ENCODE measurements around the gene NRCAM.

Gene NRCAM

GRCh38 chr7:108248418-108248817 is 207.8 kb downstream of the NRCAM start:
- Histone ChIP-seq H3K27ac (ENCODE audit: low read depth, low read length) (no peak overlapping the region), H3K36me3 (ENCODE audit: insufficient read depth, low read length) (no peaks in the 10 kb centered on the region), H3K79me2 (ENCODE audit: control insufficient read depth, insufficient read depth, low read length, unreplicated experiment) (peaks cover 2% of the 10 kb centered on the region), H3K4me3 (ENCODE audit: low read depth, low read length) (no peak overlapping the region), H3K4me1 (ENCODE audit: control insufficient read depth, insufficient read depth, low read length, unreplicated experiment) (peaks cover 43% of the 10 kb centered on the region), H3K27me3 (ENCODE audit: insufficient read depth, low read length) (no peaks in the 10 kb centered on the region), H2AFZ (ENCODE audit: low read length, unreplicated experiment) (no peak overlapping the region)

- Histone ChIP-seq H3K36me3 (ENCODE audit: insufficient read depth, low read length) (no peaks in the 10 kb centered on the region), H3K4me3 (ENCODE audit: low read depth, low read length) (no peak overlapping the region), H3K79me2 (ENCODE audit: control insufficient read depth, insufficient read depth, low read length, unreplicated experiment) (peaks cover 2% of the 10 kb centered on the region), H3K27ac (ENCODE audit: low read depth, low read length) (peak overlapping the region; percentile 43), H2AFZ (ENCODE audit: low read length, unreplicated experiment) (peak overlapping the region; percentile 52), H3K27me3 (ENCODE audit: insufficient read depth, low read length) (no peaks in the 10 kb centered on the region), H3K4me1 (ENCODE audit: control insufficient read depth, insufficient read depth, low read length, unreplicated experiment) (peaks cover 41% of the 10 kb centered on the region)
Measured at GRCh38 chr7:108247614-108248013, 208.6 kb downstream of the NRCAM start.

- H3K4me3 ChIP-seq (ENCODE audit: low read depth, low read length) = peak overlapping the region; percentile 60
- no peaks in the 10 kb centered on the region for H3K27me3 ChIP-seq (ENCODE audit: insufficient read depth, low read length)
- peaks cover 41% of the 10 kb centered on the region for H3K4me1 ChIP-seq (ENCODE audit: control insufficient read depth, insufficient read depth, low read length, unreplicated experiment)
- H3K79me2 ChIP-seq (ENCODE audit: control insufficient read depth, insufficient read depth, low read length, unreplicated experiment) = peaks cover 2% of the 10 kb centered on the region
- peak overlapping the region; percentile 30 for H2AFZ ChIP-seq (ENCODE audit: low read length, unreplicated experiment)
- H3K27ac ChIP-seq (ENCODE audit: low read depth, low read length) = peak overlapping the region; percentile 98
- H3K36me3 ChIP-seq (ENCODE audit: insufficient read depth, low read length) = no peaks in the 10 kb centered on the region
Measured at GRCh38 chr7:108246227-108246837, 209.9 kb downstream of the NRCAM start.

- Histone ChIP-seq H3K79me2 (ENCODE audit: control insufficient read depth, insufficient read depth, low read length, unreplicated experiment) (peaks cover 2% of the 10 kb centered on the region), H2AFZ (ENCODE audit: low read length, unreplicated experiment) (peak overlapping the region; percentile 30), H3K4me3 (ENCODE audit: low read depth, low read length) (peak overlapping the region; percentile 60), H3K27me3 (ENCODE audit: insufficient read depth, low read length) (no peaks in the 10 kb centered on the region), H3K36me3 (ENCODE audit: insufficient read depth, low read length) (no peaks in the 10 kb centered on the region), H3K4me1 (ENCODE audit: control insufficient read depth, insufficient read depth, low read length, unreplicated experiment) (peaks cover 41% of the 10 kb centered on the region), H3K27ac (ENCODE audit: low read depth, low read length) (peak overlapping the region; percentile 98)
Measured at GRCh38 chr7:108245523-108246226, 210.6 kb downstream of the NRCAM start.

- no peaks in the 10 kb centered on the region for H3K27me3 ChIP-seq (ENCODE audit: insufficient read depth, low read length)
- no peak overlapping the region for H3K4me3 ChIP-seq (ENCODE audit: low read depth, low read length)
- H2AFZ ChIP-seq (ENCODE audit: low read length, unreplicated experiment) = no peak overlapping the region
- H3K27ac ChIP-seq (ENCODE audit: low read depth, low read length) = no peak overlapping the region
- H3K36me3 ChIP-seq (ENCODE audit: insufficient read depth, low read length) = no peaks in the 10 kb centered on the region
- peaks cover 41% of the 10 kb centered on the region for H3K4me1 ChIP-seq (ENCODE audit: control insufficient read depth, insufficient read depth, low read length, unreplicated experiment)
- H3K79me2 ChIP-seq (ENCODE audit: control insufficient read depth, insufficient read depth, low read length, unreplicated experiment) = peaks cover 2% of the 10 kb centered on the region
Measured at GRCh38 chr7:108244110-108244509, 212.1 kb downstream of the NRCAM start.

- Histone ChIP-seq H3K79me2 (ENCODE audit: control insufficient read depth, insufficient read depth, low read length, unreplicated experiment) (peaks cover 1% of the 10 kb centered on the region), H3K4me3 (ENCODE audit: low read depth, low read length) (no peak overlapping the region), H2AFZ (ENCODE audit: low read length, unreplicated experiment) (no peak overlapping the region), H3K27ac (ENCODE audit: low read depth, low read length) (no peak overlapping the region), H3K36me3 (ENCODE audit: insufficient read depth, low read length) (no peaks in the 10 kb centered on the region), H3K4me1 (ENCODE audit: control insufficient read depth, insufficient read depth, low read length, unreplicated experiment) (peaks cover 27% of the 10 kb centered on the region), H3K27me3 (ENCODE audit: insufficient read depth, low read length) (no peaks in the 10 kb centered on the region)
Measured at GRCh38 chr7:108239501-108240225, 216.6 kb downstream of the NRCAM start.

- peaks cover 29% of the 10 kb centered on the region for H3K4me1 ChIP-seq (ENCODE audit: control insufficient read depth, insufficient read depth, low read length, unreplicated experiment)
Measured at GRCh38 chr7:108236681-108237415, 219.4 kb downstream of the NRCAM start.

GRCh38 chr7:108235451-108236061 is 220.7 kb downstream of the NRCAM start:
- H3K36me3 ChIP-seq (ENCODE audit: insufficient read depth, low read length) = no peaks in the 10 kb centered on the region
- H3K4me3 ChIP-seq (ENCODE audit: low read depth, low read length) = peak overlapping the region; percentile 17; the same call in 1 of the 2 replicates
- H3K27me3 ChIP-seq (ENCODE audit: insufficient read depth, low read length) = no peaks in the 10 kb centered on the region
- peaks cover 29% of the 10 kb centered on the region for H3K4me1 ChIP-seq (ENCODE audit: control insufficient read depth, insufficient read depth, low read length, unreplicated experiment)
- no peaks in the 10 kb centered on the region for H3K79me2 ChIP-seq (ENCODE audit: control insufficient read depth, insufficient read depth, low read length, unreplicated experiment)
- peak overlapping the region; percentile 87 for H3K27ac ChIP-seq (ENCODE audit: low read depth, low read length)
- H2AFZ ChIP-seq (ENCODE audit: low read length, unreplicated experiment) = peak overlapping the region; percentile 79

More at GRCh38 chr7:108236681-108237415, 219.4 kb downstream of the NRCAM start:
- no peaks in the 10 kb centered on the region for H3K36me3 ChIP-seq (ENCODE audit: insufficient read depth, low read length)
- no peak overlapping the region for H3K27ac ChIP-seq (ENCODE audit: low read depth, low read length)
- no peak overlapping the region for H2AFZ ChIP-seq (ENCODE audit: low read length, unreplicated experiment)
- no peak overlapping the region for H3K4me3 ChIP-seq (ENCODE audit: low read depth, low read length)
- H3K27me3 ChIP-seq (ENCODE audit: insufficient read depth, low read length) = no peaks in the 10 kb centered on the region
- no peaks in the 10 kb centered on the region for H3K79me2 ChIP-seq (ENCODE audit: control insufficient read depth, insufficient read depth, low read length, unreplicated experiment)

- Histone ChIP-seq H3K27me3 (ENCODE audit: insufficient read depth, low read length) (no peaks in the 10 kb centered on the region), H3K4me3 (ENCODE audit: low read depth, low read length) (peak overlapping the region; percentile 17; the same call in 1 of the 2 replicates), H3K4me1 (ENCODE audit: control insufficient read depth, insufficient read depth, low read length, unreplicated experiment) (peaks cover 29% of the 10 kb centered on the region), H2AFZ (ENCODE audit: low read length, unreplicated experiment) (peak overlapping the region; percentile 79), H3K79me2 (ENCODE audit: control insufficient read depth, insufficient read depth, low read length, unreplicated experiment) (no peaks in the 10 kb centered on the region), H3K27ac (ENCODE audit: low read depth, low read length) (peak overlapping the region; percentile 87), H3K36me3 (ENCODE audit: insufficient read depth, low read length) (no peaks in the 10 kb centered on the region)
Measured at GRCh38 chr7:108234971-108235450, 221.2 kb downstream of the NRCAM start.

- H3K79me2 ChIP-seq (ENCODE audit: control insufficient read depth, insufficient read depth, low read length, unreplicated experiment) = no peaks in the 10 kb centered on the region
- H2AFZ ChIP-seq (ENCODE audit: low read length, unreplicated experiment) = no peak overlapping the region
- no peaks in the 10 kb centered on the region for H3K27me3 ChIP-seq (ENCODE audit: insufficient read depth, low read length)
- H3K4me1 ChIP-seq (ENCODE audit: control insufficient read depth, insufficient read depth, low read length, unreplicated experiment) = peaks cover 29% of the 10 kb centered on the region
- peak overlapping the region; percentile 87 for H3K27ac ChIP-seq (ENCODE audit: low read depth, low read length)
- H3K36me3 ChIP-seq (ENCODE audit: insufficient read depth, low read length) = no peaks in the 10 kb centered on the region
- no peak overlapping the region for H3K4me3 ChIP-seq (ENCODE audit: low read depth, low read length)
Measured at GRCh38 chr7:108234281-108234680, 222.0 kb downstream of the NRCAM start.
